SK-N-MC (cell line): ENCODE results near the gene UNG.

ENCODE experiments used
- DNase-seq: peaks from one replicate; pipeline ENCODE4 v3.0.0-alpha.2; 2011; ENCODE audit warnings: low read depth, low spot score
- H3K27ac ChIP-seq: fragments of 200-600 bp; sonication (generic); 2 replicates; pipeline ENCODE4 v1.5.1; 2016; ENCODE audit warnings: mixed run types
- H3K36me3 ChIP-seq: fragments of 200-600 bp; sonication (generic); 2 replicates; pipeline ENCODE4 v1.6.1; 2017; ENCODE audit warnings: antibody characterized with exemption, low read length, mixed read lengths; ENCODE audit not compliant: insufficient read depth
- H3K4me3 ChIP-seq: fragments of 200-600 bp; sonication (generic); 2 replicates; pipeline ENCODE4 v1.5.1; 2016
- H3K9ac ChIP-seq: fragments of 200-600 bp; sonication (generic); 2 replicates; pipeline ENCODE4 v1.8.0; 2017; ENCODE audit warnings: mixed run types, mixed read lengths; ENCODE audit not compliant: insufficient read length
- H3K9me3 ChIP-seq: fragments of 200-600 bp; sonication (generic); 2 replicates; pipeline ENCODE4 v1.6.1; 2017; ENCODE audit warnings: low read depth, mild to moderate bottlenecking, antibody characterized with exemption, low read length, moderate library complexity, mixed read lengths
- EZH2 ChIP-seq: fragments of 200-600 bp; sonication (generic); IDR thresholded peaks from one replicate; pipeline ENCODE4 v1.6.1; 2017; ENCODE audit warnings: antibody characterized with exemption
- FOXP2 ChIP-seq: optimal IDR thresholded peaks from 2 replicates; pipeline ENCODE3; 2011; ENCODE audit warnings: mild to moderate bottlenecking, moderate library complexity; ENCODE audit not compliant: insufficient read depth; ENCODE audit errors: extremely low read length, control extremely low read depth
- POLR2AphosphoS5 ChIP-seq: IDR thresholded peaks from 2 replicates; pipeline ENCODE4 v1.6.1; 2012; ENCODE audit warnings: mild to moderate bottlenecking, low read depth, low read length, borderline replicate concordance

The UNG gene

GRCh38 chr12:109098183-109098604 is 797 bp downstream of the UNG start:
- Histone ChIP-seq H3K4me3 (peak overlapping the region; percentile 87), H3K9me3 (no peaks in the 10 kb centered on the region), H3K27ac (no peak overlapping the region), H3K36me3 (peaks cover 43% of the 10 kb centered on the region), H3K9ac (peak overlapping the region; percentile 79)
- no peak for DNase-seq
- TF ChIP-seq EZH2 (no peak), POLR2AphosphoS5 (no peak; the same call in 1 of the 2 replicates), FOXP2 (no peak)

GRCh38 chr12:109098651-109099050 is 1.3 kb downstream of the UNG start:
- TF ChIP-seq EZH2, result no peak
- TF ChIP-seq POLR2AphosphoS5, result no peak
- TF ChIP-seq FOXP2, result no peak
- peak overlapping the region; percentile 79 for H3K9ac ChIP-seq
- no peak overlapping the region for H3K27ac ChIP-seq
- peaks cover 47% of the 10 kb centered on the region for H3K36me3 ChIP-seq
- H3K9me3 ChIP-seq, result no peaks in the 10 kb centered on the region
- no peak for DNase-seq
- peak overlapping the region; percentile 87 for H3K4me3 ChIP-seq

GRCh38 chr12:109099431-109100020 is 2.1 kb downstream of the UNG start:
- H3K27ac ChIP-seq, result no peak overlapping the region

GRCh38 chr12:109100741-109101140 is 3.3 kb downstream of the UNG start:
- no peaks in the 10 kb centered on the region for H3K9me3 ChIP-seq
- H3K9ac ChIP-seq, result no peak overlapping the region
- DNase-seq, result no peak
- no peak overlapping the region for H3K4me3 ChIP-seq
- peaks cover 67% of the 10 kb centered on the region for H3K36me3 ChIP-seq
- no peak for TF ChIP-seq POLR2AphosphoS5
- TF ChIP-seq FOXP2, result no peak
- TF ChIP-seq EZH2, result no peak
- H3K27ac ChIP-seq, result no peak overlapping the region

More at GRCh38 chr12:109099431-109100020, 2.1 kb downstream of the UNG start:
- Histone ChIP-seq H3K4me3 (peak overlapping the region; percentile 87), H3K9me3 (no peaks in the 10 kb centered on the region), H3K36me3 (peaks cover 56% of the 10 kb centered on the region), H3K9ac (peak overlapping the region; percentile 79)
- no peak for TF ChIP-seq FOXP2
- no peak for TF ChIP-seq POLR2AphosphoS5
- no peak for TF ChIP-seq EZH2
- DNase-seq, result no peak

- TF ChIP-seq FOXP2 (no peak), EZH2 (no peak), POLR2AphosphoS5 (no peak)
- no peak for DNase-seq
- no peak overlapping the region for H3K4me3 ChIP-seq
- H3K9me3 ChIP-seq, result no peaks in the 10 kb centered on the region
- H3K27ac ChIP-seq, result no peak overlapping the region
- H3K9ac ChIP-seq, result no peak overlapping the region
- peaks cover 81% of the 10 kb centered on the region for H3K36me3 ChIP-seq
These were observed 5.1 kb downstream of the UNG start for GRCh38 chr12:109102491-109102890.

- no peaks in the 10 kb centered on the region for H3K9me3 ChIP-seq
- no peak overlapping the region for H3K4me3 ChIP-seq
- DNase-seq, result no peak
- H3K27ac ChIP-seq, result no peak overlapping the region
- H3K9ac ChIP-seq, result no peak overlapping the region
- TF ChIP-seq FOXP2 (no peak), POLR2AphosphoS5 (no peak), EZH2 (no peak)
- peaks cover 84% of the 10 kb centered on the region for H3K36me3 ChIP-seq
These were observed 7.8 kb downstream of the UNG start for GRCh38 chr12:109105176-109105575.

- no peaks in the 10 kb centered on the region for H3K9me3 ChIP-seq
- peaks cover 46% of the 10 kb centered on the region for H3K36me3 ChIP-seq
- H3K9ac ChIP-seq, result no peak overlapping the region
- DNase-seq, result no peak
- H3K4me3 ChIP-seq, result no peak overlapping the region
- H3K27ac ChIP-seq, result peak overlapping the region; percentile 78
- TF ChIP-seq FOXP2 (no peak), EZH2 (no peak), POLR2AphosphoS5 (no peak)
These were observed 12.5 kb downstream of the UNG start for GRCh38 chr12:109109746-109110350.

- Histone ChIP-seq H3K4me3 (peak overlapping the region; percentile 85), H3K9ac (peak overlapping the region; percentile 56), H3K9me3 (no peaks in the 10 kb centered on the region), H3K36me3 (peaks cover 35% of the 10 kb centered on the region), H3K27ac (peak overlapping the region; percentile 78)
- DNase-seq, result no peak
- TF ChIP-seq FOXP2 (no peak), EZH2 (no peak), POLR2AphosphoS5 (peak; percentile 67; the same call in 1 of the 2 replicates)
These were observed 13.6 kb downstream of the UNG start for GRCh38 chr12:109110988-109111495.
